Upper lobe of left lung (tissue), 6 donors: ENCODE measurements around the gene SCRN3. TPM values are rescaled to one million over a fixed set of nuclear protein-coding genes. Genes with fewer than 3 reads are reported as not detected.

Experiments
- ATAC-seq, 2 donors: fragments of 200-7000 bp; cut with Tn5 transposase; one replicate each; pipeline ENCODE4 v1.9.1; 2022; ENCODE audit warnings: mild to moderate bottlenecking in 2 of 2, moderate library complexity in 2 of 2; ENCODE audit not compliant: low FRiP score in 2 of 2
- DNase-seq, 2 donors: peaks; one replicate each; pipeline ENCODE4 v3.0.0-alpha.2; 2019 to 2020
- H3K27ac ChIP-seq, 4 donors: fragments of 200-600 bp; sonication (generic); one replicate each; pipeline ENCODE4 v1.5.1; 2016 to 2019
- H3K27me3 ChIP-seq, 4 donors: fragments of 200-600 bp; sonication (generic); one replicate each; pipeline ENCODE4 v1.5.1; 2017 to 2019
- H3K36me3 ChIP-seq, 4 donors: fragments of 200-600 bp; sonication (generic); one replicate each; pipeline ENCODE4 v1.5.1; 2016 to 2019
- H3K4me1 ChIP-seq, 4 donors: fragments of 200-600 bp; sonication (generic); one replicate each; pipeline ENCODE4 v1.5.1; 2018 to 2019
- H3K4me3 ChIP-seq, 4 donors: fragments of 200-600 bp; sonication (generic); one replicate each; pipeline ENCODE4 v1.5.1; 2017 to 2019; ENCODE audit warnings: mild to moderate bottlenecking in 2 of 4, moderate library complexity in 1 of 4
- H3K9me3 ChIP-seq, 4 donors: fragments of 200-600 bp; sonication (generic); one replicate each; pipeline ENCODE4 v1.5.1; 2018 to 2019
- CTCF ChIP-seq, 6 experiments: fragments of 450-650 bp in 4 of 6; fragments of 200-600 bp in 2 of 6; sonication (generic) in 2 of 6; IDR thresholded peaks; one replicate each; pipeline ENCODE4 v1.5.1; 2016 to 2019; ENCODE audit warnings: antibody characterized with exemption in 6 of 6
- EP300 ChIP-seq, 4 donors: sonication (generic); formaldehyde crosslinking; IDR thresholded peaks; one replicate each; pipeline ENCODE4 v1.5.1; 2017; ENCODE audit warnings: antibody characterized with exemption in 4 of 4, control low read depth in 2 of 4
- POLR2A ChIP-seq, 4 donors: fragments of 450-650 bp; IDR thresholded peaks; one replicate each; pipeline ENCODE4 v1.5.1; 2016 to 2017; ENCODE audit warnings: antibody characterized with exemption in 4 of 4, mild to moderate bottlenecking in 2 of 4
- POLR2AphosphoS5 ChIP-seq, 2 donors: sonication (generic); formaldehyde crosslinking; IDR thresholded peaks; one replicate each; pipeline ENCODE4 v1.5.1; 2017; ENCODE audit warnings: antibody characterized with exemption in 2 of 2
- WGBS, 2 donors: methylation state at CpG; one replicate each; pipeline ENCODE4 v1.1.5; 2017 to 2018; 5-methylcytosine and 5-hydroxymethylcytosine counted together
- total RNA-seq, 6 donors: library from RNA; depleted of rRNA in 4 of 6; stranded (reverse); fragments of >200 nt in 4 of 6; gene quantifications; one replicate each; pipeline versions ENCODE4 v1.1.0 to v1.2.1, GENCODE V29; 2016 to 2021
- donor health status: DM: no; HTN: no; CAD: no; lungs with moderate emphysema.
- donor health status: DM: no; HTN: yes; CAD: no; lungs with severe emphysema.

SCRN3 gene
- total RNA-seq, 6 donors from 2014 or later: 5.1 to 43.0 (median 21.7) TPM

DNA sequence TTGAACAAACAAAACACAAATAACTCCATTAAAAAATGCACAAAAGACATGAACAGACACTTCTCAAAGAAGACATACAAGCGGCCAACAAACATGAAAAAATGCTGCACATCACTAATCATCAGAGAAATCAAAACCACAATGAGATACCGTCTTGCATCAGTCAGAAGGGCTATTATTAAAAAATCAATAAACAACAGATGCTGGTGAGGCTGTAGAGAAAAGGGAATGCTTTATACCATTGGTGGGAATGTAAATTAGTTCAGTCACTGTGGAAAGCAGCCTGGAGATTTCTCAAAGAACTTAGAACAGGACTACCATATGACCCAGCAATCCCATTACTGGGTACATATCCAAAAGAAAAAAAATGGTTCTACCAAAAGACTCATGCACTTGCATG lies 53.5 kb downstream of the SCRN3 start:
- Histone ChIP-seq H3K9me3 (no peaks in the 10 kb centered on the region), H3K27ac (no peak overlapping the region), H3K36me3 (peaks cover 0 to 3% (median 0%) of the 10 kb centered on the region in 4 donors), H3K27me3 (no peaks in the 10 kb centered on the region), H3K4me1 (no peaks in the 10 kb centered on the region), H3K4me3 (no peak overlapping the region)
- TF ChIP-seq EP300 (IDR thresholded peaks at IDR 0.05) (no peak), POLR2AphosphoS5 (IDR thresholded peaks at IDR 0.05) (no peak)
- WGBS, 2 donors: 92 to 93% methylated on average over 2 of the region's 2 CpGs
- DNase-seq (no peak), ATAC-seq (no peak)

- H3K9me3 ChIP-seq: no peaks in the 10 kb centered on the region
- TF ChIP-seq POLR2AphosphoS5 (IDR thresholded peaks at IDR 0.05) (no peak), POLR2A (IDR thresholded peaks at IDR 0.05) (no peak), CTCF (IDR thresholded peaks at IDR 0.05) (no peak), EP300 (IDR thresholded peaks at IDR 0.05) (no peak)
- H3K4me1 ChIP-seq: no peaks in the 10 kb centered on the region
- 83 to 91% methylated on average over 4 of the region's 4 CpGs for WGBS, 2 donors
- no peak overlapping the region for H3K27ac ChIP-seq
- no peak for DNase-seq
- no peaks in the 10 kb centered on the region for H3K27me3 ChIP-seq
- ATAC-seq: no peak
- H3K4me3 ChIP-seq: no peak overlapping the region
- H3K36me3 ChIP-seq: no peaks in the 10 kb centered on the region
These were observed 54.7 kb downstream of the SCRN3 start for GRCh38 chr2:174450021-174450816.

DNA sequence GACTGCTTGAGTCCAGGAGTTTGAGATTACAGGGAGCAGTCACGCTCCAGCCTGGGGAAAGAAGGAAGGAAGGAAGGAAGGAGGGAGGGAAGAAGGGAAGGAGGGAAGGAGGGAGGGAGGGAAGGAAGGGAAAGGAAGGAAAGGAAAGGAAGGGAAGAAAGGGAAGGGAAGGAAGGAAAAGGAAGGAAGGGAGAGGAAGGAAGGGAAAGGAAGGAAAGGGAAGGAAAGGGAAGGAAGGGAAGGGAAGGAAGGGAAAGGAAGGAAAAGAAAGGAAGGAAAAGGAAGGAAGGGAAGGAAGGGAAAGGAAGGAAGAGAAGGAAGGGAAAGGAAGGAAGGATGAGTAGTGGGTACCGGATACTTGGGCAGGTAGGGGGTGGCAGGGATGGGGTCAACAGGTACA lies 59.0 kb downstream of the SCRN3 start:
- H3K4me1 ChIP-seq: no peaks in the 10 kb centered on the region
- no peaks in the 10 kb centered on the region for H3K9me3 ChIP-seq
- no peaks in the 10 kb centered on the region for H3K27me3 ChIP-seq
- H3K4me3 ChIP-seq: no peak overlapping the region
- no peaks in the 10 kb centered on the region for H3K36me3 ChIP-seq
- no peak overlapping the region for H3K27ac ChIP-seq
- TF ChIP-seq POLR2AphosphoS5 (IDR thresholded peaks at IDR 0.05) (no peak), CTCF (IDR thresholded peaks at IDR 0.05) (no peak), EP300 (IDR thresholded peaks at IDR 0.05) (no peak)
- ATAC-seq (no peak), DNase-seq (no peak)
- 73 to 76% methylated on average over 2 of the region's 2 CpGs for WGBS, 2 donors

DNA sequence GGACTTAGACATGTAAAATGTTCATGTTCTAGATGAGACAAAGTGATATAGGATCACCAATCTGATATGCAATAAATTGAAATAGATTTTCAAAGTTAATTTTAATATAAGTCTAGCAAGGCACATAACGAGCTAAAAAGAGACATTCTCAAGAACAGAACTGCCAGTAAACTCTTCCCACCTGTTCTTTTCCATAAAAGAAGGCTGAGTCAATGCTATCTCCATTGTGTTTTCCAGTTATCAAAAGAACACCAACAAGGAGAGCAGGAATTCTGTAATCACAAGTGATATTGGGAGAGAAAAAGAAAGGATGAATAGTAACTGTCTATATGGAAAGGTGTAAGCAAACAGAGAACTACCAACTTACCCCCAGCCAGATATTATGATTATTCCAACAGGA lies 65.7 kb downstream of the SCRN3 start:
- ATAC-seq: no peak
- 86 to 95% methylated on average over 1 of the region's 1 CpG for WGBS, 2 donors
- no peaks in the 10 kb centered on the region for H3K36me3 ChIP-seq
- H3K27ac ChIP-seq: no peak overlapping the region
- TF ChIP-seq EP300 (IDR thresholded peaks at IDR 0.05) (no peak), POLR2A (IDR thresholded peaks at IDR 0.05) (no peak), CTCF (IDR thresholded peaks at IDR 0.05) (no peak), POLR2AphosphoS5 (IDR thresholded peaks at IDR 0.05) (no peak)
- no peak overlapping the region for H3K4me3 ChIP-seq
- no peaks in the 10 kb centered on the region for H3K4me1 ChIP-seq
- no peaks in the 10 kb centered on the region for H3K27me3 ChIP-seq
- no peak for DNase-seq
- H3K9me3 ChIP-seq: no peaks in the 10 kb centered on the region

DNA sequence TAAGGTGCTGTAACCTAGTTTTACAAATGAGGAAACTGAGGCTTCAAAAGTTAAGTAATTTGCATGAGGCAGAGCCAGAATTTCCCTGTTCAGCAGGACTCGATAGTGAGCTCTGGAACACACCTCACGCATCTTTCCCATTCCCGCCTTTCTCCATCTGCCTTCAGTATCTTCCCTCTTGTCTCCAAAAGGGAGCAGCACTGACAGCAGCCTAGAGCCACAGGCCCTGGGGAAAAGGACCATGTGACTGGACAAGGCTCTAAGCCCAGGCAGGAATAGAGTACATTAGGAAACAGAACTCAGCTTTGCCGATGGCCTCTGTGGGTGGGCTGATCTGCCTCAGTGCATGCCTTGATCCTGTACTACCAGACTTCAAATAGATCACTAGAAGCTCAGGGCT lies 69.8 kb downstream of the SCRN3 start:
- H3K27me3 ChIP-seq: no peaks in the 10 kb centered on the region
- H3K36me3 ChIP-seq: no peaks in the 10 kb centered on the region
- H3K27ac ChIP-seq: no peak overlapping the region
- no peaks in the 10 kb centered on the region for H3K9me3 ChIP-seq
- DNase-seq: no peak
- 85 to 88% methylated on average over 4 of the region's 4 CpGs for WGBS, 2 donors
- no peak for ATAC-seq
- TF ChIP-seq POLR2AphosphoS5 (IDR thresholded peaks at IDR 0.05): no peak
- no peaks in the 10 kb centered on the region for H3K4me1 ChIP-seq
- no peak overlapping the region for H3K4me3 ChIP-seq

DNA sequence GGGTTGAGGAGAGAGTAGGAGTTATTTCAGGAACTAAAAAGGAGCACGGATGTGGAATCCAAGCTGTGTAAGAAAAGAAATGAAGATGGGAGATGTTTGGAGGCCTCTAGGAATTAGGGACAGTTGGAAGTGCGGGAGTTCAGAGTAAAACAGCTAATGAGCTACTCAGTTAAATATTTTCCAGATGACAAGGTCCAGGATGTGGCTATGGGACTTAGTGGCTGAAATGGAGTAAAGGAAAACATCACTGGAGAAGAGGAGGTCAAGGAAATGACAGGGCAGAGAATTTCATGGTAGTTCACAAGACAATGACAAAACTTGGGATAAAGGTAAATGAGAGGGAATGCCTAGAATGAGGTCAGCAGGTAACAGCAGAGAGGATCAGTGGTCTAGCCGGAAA lies 78.3 kb downstream of the SCRN3 start:
- Histone ChIP-seq H3K36me3 (no peaks in the 10 kb centered on the region), H3K27me3 (no peaks in the 10 kb centered on the region), H3K4me1 (no peaks in the 10 kb centered on the region), H3K27ac (no peak overlapping the region), H3K9me3 (no peaks in the 10 kb centered on the region), H3K4me3 (no peak overlapping the region)
- DNase-seq (no peak), ATAC-seq (no peak)
- TF ChIP-seq EP300 (IDR thresholded peaks at IDR 0.05) (no peak), POLR2A (IDR thresholded peaks at IDR 0.05) (no peak), POLR2AphosphoS5 (IDR thresholded peaks at IDR 0.05) (no peak), CTCF (IDR thresholded peaks at IDR 0.05) (no peak)
- 85 to 87% methylated on average over 3 of the region's 3 CpGs for whole genome bisulfite sequencing, 2 donors
